GM18907 (cell line): Measurements from ENCODE around the gene SPON1.
"Not testable (repeated sequence)": the region's sequence is repeated elsewhere in the genome, so short reads cannot be mapped to it uniquely, and the experiment has no call there.

Experiments
- ATAC-seq: cut with Tn5 transposase; IDR thresholded peaks from one replicate; pipeline ENCODE4 v1.9.1; 2021; ENCODE audit warnings: mild to moderate bottlenecking, moderate library complexity; ENCODE audit not compliant: unreplicated experiment

The SPON1 gene

DNA sequence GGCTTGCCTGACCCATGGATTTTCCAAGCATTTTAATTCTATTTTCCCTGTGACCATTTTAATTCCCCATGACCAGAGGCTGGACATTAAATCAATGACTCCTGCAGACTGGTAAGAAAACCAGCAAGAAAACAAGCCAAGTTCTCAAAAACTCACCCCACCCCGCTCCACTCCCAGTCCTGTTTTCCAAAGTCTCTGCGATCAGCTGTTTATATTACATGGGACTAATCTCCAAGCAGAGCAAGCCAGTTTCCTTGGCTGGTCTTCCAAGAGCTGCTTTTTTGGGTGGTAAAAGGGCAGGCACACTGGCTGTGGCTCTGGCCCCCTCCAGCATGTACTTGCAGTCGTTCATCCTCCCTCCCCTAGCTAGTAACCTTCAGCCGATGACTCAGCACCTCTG is 298.5 kb downstream of the SPON1 start:
- ATAC-seq: no peak

DNA sequence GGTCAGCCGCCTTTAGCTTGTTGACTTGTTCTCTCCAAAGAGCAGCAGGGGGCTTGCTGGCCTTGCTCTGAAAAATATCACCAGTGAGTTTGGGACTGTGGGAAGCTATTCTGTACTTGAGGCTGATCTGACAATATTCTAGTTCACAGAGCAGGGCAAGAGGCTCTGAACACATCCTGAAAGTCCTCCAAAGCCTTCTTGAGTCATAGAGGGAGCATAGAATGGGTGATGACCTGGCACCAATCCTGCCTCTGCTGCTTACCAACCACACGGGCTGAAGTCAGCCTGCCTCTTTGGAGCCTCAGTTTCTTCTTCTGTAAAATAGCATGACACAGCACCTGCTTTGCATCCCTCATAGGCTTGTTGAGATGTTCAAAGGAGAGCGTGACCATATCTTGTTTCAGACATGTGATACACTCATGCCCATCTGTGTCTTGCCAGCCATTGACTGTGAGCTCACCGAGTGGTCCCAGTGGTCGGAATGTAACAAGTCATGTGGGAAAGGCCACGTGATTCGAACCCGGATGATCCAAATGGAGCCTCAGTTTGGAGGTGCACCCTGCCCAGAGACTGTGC is 299.8 kb downstream of the SPON1 start:
- ATAC-seq: no peak

DNA sequence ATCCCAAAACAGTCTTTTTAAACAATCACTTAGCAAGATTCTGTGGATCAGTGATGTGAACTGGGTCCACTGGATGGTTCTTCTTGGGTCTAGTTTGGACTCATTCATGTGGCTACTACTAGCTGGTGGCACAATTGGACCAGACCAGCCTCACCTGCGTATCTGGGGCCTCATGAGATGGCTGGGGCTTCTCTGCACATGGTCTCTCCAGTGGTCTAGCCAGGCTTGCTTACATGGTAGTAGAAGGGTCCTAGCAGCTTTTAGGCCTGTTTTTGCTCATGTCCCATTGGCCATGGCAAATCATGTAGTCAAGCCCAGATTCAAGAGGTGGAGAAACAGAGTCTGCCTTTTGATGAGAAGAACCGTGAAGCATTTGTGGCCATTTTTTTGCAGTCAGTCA is 302.4 kb downstream of the SPON1 start:
- no peak for ATAC-seq

DNA sequence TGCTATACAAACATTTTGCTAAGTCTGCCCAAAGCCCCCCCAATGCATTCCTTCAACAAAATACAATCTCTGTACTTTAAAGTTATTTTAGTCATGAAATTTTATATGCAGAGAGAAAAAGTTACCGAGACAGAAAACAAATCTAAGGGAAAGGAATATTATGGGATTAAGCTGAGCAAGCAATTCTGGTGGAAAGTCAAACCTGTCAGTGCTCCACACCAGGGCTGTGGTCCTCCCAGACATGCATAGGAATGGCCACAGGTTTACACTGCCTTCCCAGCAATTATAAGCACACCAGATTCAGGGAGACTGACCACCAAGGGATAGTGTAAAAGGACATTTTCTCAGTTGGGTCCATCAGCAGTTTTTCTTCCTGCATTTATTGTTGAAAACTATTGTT is 304.1 kb downstream of the SPON1 start:
- no peak for ATAC-seq

DNA sequence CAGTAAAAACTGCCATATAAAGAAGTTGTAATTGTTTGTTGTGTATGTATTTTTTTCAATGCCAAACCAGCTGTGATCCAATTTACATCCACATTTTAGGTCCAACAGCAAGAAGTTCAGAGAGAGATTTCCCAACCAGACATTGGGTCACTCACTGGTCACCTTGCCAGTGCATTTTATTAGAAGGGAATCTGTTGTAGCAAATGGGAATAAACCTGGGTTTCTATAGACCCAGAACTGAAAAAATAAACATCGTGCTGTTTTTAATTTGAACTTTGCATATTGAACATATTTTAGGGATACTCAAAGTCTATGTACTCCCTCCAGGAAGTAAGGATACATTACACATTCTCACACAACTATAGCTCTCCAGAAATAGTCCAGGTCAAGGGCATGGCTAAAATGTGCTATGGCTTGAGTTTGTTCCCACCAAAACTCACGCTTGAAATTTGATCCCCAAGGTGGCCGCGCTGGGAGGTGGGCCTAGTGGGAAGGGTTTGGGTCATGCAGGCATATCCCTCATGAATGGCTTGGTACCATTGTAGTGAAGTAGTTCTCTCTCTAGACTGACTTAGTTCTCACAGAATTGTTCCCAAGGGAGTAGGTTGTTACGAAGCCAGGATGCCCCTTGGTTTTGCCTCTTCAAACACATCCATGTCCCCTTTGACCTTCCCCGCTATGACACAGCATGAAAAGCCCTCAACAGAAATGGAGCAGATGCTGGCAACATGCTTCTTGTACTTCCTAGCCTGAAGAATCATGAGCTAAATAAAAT is 305.5 kb downstream of the SPON1 start:
- no peak for ATAC-seq

DNA sequence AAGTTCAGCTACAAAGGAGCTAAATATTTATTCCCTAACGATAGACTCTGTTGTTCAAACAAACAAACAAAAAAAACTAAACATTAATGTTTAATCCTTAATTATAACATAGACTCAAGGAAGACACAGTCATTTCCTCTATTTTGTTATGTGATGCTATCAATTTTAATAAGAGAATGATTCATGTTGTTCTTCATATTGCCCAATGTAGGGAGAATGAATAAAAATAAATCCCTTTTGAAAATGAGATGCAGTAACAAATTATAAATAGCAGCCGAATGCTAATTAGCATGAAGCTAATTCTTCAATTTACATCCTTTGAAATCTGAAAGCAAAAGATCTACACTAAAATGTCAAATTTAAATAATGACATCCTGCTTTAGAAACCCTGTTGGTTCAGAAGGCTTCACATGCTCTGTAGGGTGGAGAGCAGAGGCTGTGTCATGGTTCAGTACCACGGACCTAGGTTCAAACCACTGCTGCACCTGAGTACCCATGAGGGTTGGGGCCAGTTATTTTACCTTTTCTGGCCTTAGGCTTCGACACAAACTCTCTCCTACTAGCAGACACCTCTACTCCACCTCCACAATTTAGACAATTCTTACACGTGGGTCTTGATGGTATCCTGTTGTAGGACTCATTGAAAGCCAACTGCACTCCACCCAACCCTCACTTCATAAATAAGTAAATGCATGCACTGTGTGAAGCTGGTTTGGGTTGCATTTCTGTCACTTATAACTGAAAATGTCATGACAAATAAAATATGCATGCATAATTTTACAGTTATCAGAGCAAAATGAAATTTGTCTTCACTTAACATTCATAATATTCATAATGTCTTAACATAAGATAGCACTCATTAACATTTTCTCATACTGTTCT is 307.4 kb downstream of the SPON1 start:
- ATAC-seq: peak; percentile 49

DNA sequence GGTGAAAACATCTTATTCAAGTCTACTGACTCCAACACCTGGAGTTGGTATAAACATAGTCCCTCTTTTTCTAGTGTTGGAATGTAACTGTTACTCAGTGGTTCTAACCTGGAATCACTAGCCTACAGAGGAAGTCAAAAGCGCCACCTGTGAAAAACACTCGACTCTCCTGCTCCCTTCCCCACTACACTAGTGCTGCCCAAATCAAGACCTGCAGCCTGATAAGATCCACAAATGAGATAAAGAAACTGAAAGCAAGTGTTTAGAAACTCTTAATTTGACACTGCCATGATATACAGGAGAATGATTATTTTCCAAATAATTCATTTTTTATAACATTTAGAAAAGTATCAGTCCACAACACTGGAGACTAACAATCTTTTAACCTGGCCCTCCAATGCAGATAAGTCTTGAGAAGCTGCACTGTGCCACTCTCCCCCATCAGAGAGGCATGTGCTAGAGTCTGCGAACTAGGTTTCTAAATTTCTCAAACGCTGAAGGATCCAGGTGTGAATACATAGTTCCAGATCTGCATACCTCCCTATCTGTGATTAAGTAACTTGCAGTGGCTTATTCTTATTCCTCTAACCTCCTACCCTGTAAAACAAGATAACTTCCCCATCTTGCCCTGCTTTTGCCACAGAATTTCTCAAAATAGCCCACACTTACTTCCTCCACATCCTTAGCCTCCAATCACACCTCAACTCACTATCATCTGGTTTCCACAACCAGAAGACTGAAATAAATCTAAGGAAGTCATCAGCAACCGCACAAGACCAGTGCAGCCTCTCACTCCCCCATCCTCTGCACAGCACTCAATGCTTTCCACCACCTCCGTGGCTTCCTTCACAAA is 308.4 kb downstream of the SPON1 start:
- ATAC-seq: peak; percentile 79

DNA sequence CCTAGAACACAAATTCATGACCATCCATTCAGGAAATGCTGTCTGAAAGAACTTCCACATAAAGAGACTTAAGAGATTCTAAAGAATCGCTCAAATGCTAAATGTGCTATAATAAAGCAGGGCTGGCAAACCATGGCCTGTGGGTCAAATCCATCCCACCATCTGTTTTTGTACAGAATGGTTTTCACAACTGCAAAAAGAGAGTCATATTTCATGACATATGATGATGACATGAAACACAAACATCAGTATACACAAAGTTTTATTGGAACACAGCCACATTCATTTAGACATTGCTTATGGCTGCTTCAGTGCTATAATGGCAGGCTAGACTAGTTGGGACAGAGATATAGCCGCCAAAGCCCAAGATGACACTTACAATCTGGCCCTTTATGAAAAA is 311.4 kb downstream of the SPON1 start:
- no peak for ATAC-seq

DNA sequence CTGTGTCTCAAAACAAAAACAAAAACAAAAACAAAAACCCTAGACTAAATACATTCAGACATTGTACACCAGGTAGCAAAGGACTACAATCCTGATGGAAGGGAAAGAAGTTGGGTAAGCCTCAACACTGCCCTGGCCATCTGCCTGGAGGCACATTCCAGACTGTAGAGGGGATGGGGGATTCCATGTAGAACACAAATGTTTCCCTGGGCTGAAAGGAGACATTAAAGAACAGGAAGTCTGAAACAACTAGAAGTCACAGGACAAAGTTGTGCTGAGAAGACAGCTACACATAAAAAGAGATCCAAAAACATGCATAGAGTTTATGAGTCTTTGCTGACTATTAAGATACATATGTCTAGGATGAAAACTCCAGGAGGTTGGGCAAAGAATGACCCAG is 312.6 kb downstream of the SPON1 start:
- ATAC-seq: no peak

DNA sequence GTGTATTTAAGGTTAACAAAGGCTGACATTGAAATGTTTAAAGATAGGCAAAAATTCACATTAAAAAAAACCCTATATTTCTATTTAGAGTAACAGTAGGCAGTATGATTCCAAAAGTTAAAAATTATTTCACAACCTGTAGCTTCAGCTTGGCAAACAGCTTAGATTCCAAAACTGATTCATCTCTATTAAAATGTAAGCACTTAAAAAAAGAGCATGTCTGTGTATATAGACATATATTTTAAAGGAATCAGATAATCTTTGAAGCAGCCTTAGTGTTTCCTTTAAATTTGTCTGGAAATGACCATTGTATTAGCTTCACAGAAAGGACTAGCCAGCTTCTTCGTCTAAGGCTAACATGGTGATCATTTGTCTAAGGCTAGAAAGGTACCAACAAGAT is 316.3 kb downstream of the SPON1 start:
- ATAC-seq: not testable (repeated sequence)

DNA sequence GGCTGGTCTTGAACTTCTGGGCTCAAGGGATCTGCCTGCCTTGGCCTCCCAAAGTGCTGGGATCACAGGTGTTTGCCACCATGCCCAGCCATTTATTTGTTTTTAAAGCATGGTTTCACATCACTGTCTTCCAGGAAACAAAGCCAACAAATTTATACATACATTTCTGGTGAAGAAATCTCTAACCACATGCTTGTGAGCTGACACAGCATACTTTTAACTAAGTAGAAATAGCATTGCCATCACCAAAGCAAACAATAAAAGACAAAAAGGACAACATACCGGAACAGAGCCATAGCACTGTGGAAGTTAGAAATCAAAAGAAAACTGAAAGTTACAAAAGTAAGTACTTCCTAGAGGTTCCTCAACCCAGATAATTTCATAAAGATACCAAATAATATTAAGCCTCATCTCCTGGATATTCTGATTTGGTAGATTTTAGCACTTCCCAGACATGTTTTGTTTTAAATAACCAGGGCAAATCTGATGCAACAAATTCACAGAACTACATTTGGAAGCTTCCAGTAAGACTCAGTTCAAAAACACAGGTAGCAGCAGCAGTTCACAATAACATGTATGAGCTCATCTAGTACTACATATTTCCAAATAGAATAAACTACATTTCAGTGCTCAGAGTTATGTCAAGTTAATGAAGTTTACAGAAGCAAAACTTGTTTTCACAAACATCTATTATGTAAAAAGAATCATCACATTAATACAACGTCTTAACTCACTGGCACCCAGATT is 325.8 kb downstream of the SPON1 start:
- no peak for ATAC-seq

DNA sequence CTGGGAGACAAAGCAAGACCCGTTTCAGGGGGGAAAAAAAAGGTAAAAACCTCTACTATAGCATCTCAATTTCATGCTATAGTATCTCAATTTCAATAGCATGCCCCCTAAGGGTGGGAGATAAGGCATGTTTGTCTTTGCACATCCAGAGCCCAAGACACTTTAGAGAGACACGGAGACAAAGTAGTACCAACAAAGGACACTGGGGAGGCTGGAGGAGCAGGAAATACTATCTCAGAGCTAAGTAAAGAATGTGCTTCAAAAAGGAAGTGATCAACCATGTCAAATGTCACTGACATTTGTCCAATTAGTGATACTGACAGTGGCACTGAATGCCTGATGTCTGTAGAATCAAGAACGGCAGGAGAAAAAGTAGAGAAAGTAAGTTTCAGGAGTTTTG is 327.9 kb downstream of the SPON1 start:
- no peak for ATAC-seq

DNA sequence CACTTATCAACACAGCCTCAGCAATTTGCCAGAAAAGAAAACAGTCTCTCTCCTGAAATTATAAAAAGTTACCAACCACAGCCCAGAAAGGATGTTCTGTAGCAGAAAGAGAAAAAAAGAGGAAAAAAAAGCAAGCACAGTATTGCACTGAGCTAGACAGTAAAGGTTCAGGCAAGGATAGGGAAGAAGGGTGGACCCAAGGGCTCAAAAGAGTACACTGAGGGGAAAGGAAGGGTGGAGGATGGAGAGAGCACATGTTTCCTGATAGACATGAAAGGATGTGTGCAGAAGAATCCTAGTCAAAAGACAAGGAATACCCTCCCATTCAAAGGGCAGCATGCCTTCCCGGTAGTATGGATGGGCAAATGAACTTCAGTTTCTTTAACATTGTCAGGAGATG is 337.4 kb downstream of the SPON1 start:
- ATAC-seq: no peak

DNA sequence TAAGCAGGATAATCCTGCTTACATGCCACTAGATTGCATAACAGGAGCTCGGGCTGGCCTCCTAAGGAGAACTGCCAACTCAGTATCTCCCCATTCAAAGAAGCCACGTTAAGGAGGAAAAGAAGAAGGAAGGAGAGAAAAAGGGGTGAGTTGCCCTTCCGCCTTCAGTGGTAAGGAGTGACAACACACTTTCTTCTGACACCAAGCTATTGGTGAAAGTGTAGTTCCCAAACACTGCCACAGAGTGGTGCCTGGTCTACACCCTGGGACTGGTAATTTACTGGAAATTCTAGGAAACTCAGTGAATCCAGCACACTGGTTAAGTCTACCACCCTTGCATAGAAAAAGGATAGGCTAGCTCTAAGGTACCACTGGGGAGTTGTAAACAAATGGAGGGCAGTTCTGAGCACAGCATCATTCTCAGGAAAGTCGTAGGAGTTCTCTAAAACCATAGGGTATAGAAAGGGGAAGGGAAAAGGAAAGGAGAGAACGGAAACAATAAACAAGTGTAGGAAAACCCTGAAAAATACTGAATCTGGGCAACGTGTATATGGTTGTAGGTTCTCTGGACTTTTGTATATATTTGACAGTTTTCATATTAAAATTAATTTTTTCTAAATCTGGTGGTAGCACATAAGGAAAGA is 338.3 kb downstream of the SPON1 start:
- peak; percentile 91 for ATAC-seq

DNA sequence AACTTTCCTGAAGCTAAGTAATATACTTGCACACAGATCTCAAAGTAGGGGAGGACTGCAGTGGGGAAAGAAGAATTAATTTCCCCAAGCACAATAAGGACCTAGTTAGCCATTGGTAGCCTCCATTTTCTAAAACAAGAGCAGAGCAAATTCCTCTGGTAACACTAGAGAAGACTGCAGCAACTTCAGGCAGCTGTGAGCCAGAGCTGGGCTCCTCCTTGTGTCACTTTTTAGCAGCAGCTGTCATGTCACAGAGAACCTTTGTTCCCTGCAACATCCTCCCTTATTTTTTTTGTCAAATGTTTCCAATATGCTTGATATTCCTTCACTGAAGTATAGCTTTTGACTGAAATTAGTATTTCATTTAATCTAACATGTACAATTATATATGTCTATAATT is 342.1 kb downstream of the SPON1 start:
- no peak for ATAC-seq

DNA sequence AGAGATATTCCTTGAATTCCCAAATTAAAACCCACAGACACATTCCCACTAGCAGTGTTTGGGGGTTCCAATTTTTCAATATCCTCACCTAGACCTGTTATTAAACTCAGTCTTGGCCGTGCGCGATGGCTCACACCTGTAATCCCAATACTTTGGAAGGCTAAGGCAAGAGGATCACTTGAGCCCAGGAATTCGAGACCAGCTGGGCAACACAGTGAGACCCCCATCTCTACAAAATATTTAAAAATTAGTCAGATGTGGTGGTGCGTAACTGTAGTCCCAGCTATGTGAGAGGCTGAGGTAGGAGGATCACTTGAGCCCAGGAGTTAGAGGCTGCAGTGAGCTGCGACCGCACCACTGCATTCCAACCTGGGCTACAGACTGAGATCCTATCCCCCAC is 343.1 kb downstream of the SPON1 start:
- ATAC-seq: no peak

DNA sequence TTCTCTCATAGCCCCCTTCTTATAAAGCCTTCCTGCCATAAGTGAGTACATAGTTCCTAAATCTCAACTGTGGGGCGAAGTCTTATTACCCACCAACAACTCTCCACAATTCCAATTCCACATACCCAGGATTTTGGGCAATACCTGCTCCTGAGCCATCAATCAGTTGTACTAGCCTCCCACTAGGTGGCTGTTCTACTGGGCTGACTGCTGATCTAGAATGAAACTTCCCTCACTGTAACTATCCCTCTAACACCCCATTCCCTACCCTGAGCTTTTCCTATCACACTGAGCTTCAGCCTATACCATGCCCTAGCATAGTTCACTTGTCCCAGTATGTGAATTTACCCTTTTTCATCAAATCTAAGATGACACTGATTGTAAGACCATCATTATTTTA is 344.0 kb downstream of the SPON1 start:
- no peak for ATAC-seq

DNA sequence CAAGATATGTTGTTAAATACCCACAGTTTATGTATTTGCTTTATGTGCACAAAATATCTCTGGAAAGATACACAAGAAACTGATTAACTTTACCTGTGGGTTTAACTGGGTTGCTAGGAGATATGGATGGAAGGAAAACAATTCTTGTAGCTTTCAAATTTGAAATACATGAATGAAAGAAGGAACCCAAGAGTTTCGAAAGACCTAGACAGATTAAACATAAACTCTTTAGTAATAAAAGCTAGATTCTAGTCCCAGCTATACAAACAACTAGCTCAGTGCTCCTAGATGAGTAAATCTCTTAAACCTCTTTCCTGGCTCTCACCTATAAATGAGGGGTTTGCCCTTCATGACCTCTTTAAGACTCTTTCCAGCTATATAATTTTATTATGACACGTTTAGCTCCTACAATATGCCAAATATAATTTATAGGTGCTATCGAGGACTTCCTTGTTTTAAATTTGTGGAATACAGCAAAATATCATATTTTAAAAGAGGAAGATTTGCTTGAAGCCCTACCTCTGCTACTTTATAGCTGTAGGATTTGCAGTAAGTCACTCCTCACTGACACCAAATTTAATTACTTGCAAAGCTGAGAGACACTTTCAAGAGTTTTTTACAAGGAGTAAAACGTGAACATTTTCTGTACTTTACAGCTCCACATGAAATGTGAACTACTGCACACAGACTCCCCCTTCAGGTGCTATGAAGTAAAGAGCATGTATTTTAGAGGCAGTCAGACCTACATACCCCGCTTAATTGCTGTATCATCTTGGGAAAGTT is 345.8 kb downstream of the SPON1 start:
- ATAC-seq: peak; percentile 52

DNA sequence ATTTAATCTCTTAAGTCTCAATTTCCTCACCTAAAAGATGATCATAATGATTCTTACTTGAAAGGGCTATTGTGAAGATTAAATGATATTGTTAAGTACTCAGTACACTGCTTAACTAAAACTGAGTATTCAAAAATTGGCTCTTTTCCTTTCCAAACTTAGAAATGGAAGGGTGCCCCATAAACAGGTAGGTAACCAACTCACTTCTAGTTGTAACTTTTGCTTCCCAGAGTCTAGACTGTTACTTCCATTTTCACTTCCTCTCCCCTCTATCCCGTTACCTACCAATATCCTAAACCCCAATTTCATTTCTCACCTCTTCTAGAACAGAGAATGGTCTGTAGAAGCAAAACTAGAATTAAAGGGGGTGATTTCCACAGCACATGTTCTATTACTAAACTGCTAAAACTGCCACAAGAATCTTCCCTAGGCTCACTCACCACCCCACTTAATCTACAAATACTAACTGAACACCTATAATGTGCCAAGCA is 346.4 kb downstream of the SPON1 start:
- peak; percentile 37 for ATAC-seq
